ENCODE measurements around the gene CPEB4.

GRCh38 chr5:174008922-174009321 is 120.8 kb downstream of the CPEB4 start:
- no peak for TF ChIP-seq CTCF (IDR thresholded peaks at IDR 0.05; ENCODE audit: extremely low read depth in 1 of 2, insufficient read depth in 1 of 2, low read depth in 1 of 2, low read length in 2 of 2)
- no peak for TF ChIP-seq POLR2AphosphoS5 (IDR thresholded peaks at IDR 0.05; ENCODE audit: insufficient read depth, low read depth, low read length)
- TF ChIP-seq POLR2A (IDR thresholded peaks at IDR 0.05; ENCODE audit: low read depth, low read length): no peak
- TF ChIP-seq GATA2 (IDR thresholded peaks at IDR 0.05; ENCODE audit: insufficient read depth, insufficient read length, low read depth, low read length): no peak
- TF ChIP-seq EZH2 (IDR thresholded peaks at IDR 0.05; ENCODE audit: borderline replicate concordance, low read depth, low read length, severe bottlenecking): no peak
- no peak for TF ChIP-seq MYC (IDR thresholded peaks at IDR 0.05; ENCODE audit: low read depth, low read length)
- no peak for TF ChIP-seq MAX (IDR thresholded peaks at IDR 0.05; ENCODE audit: insufficient read depth, insufficient read length)
- no peak for TF ChIP-seq JUN (IDR thresholded peaks at IDR 0.05; ENCODE audit: borderline replicate concordance, insufficient read depth, insufficient read length, low read depth)

Measured in endothelial cell of umbilical vein (primary cell).